ENCODE measurements around the gene PHAF1.

Gene PHAF1

GRCh38 chr16:67192781-67193361 is 83.1 kb downstream of the PHAF1 start:
- no peak for DNase-seq

GRCh38 chr16:67193536-67193935 is 83.8 kb downstream of the PHAF1 start:
- no peak for DNase-seq

GRCh38 chr16:67194260-67194659 is 84.5 kb downstream of the PHAF1 start:
- no peak for DNase-seq

GRCh38 chr16:67195676-67196075 is 85.9 kb downstream of the PHAF1 start:
- no peak for DNase-seq

GRCh38 chr16:67196881-67197280 is 87.1 kb downstream of the PHAF1 start:
- DNase-seq = no peak

- no peak for DNase-seq
These were observed 88.0 kb downstream of the PHAF1 start for GRCh38 chr16:67197704-67198103.
